Measurements from ENCODE around the gene GPR78.
"Not testable (repeated sequence)": the region's sequence is repeated elsewhere in the genome, so short reads cannot be mapped to it uniquely, and the experiment has no call there.

GPR78 gene

DNA sequence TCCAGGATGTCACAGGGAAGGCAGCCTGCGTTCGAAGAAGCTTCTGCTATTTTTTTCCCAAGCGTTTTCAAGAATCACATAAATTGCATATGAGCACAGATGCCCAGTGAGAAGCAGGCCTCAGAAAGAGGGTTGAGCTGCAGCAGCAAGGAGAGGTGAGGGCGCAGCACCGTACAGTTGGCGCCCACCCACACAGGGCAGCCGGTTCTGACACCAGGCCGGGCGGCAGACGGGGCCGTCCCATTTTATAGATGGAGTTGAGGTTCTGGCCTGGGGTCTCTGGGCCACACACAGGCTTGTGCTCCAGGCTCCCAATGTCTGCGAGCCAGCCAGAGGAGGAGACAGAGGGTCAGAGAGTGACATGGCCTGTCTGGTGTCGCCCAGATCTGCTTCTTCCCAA, 35.2 kb downstream of the GPR78 start:
- no peak overlapping the region for H3K4me3 ChIP-seq (ENCODE audit: low read depth, low read length)
- TF ChIP-seq, protein P1, sequence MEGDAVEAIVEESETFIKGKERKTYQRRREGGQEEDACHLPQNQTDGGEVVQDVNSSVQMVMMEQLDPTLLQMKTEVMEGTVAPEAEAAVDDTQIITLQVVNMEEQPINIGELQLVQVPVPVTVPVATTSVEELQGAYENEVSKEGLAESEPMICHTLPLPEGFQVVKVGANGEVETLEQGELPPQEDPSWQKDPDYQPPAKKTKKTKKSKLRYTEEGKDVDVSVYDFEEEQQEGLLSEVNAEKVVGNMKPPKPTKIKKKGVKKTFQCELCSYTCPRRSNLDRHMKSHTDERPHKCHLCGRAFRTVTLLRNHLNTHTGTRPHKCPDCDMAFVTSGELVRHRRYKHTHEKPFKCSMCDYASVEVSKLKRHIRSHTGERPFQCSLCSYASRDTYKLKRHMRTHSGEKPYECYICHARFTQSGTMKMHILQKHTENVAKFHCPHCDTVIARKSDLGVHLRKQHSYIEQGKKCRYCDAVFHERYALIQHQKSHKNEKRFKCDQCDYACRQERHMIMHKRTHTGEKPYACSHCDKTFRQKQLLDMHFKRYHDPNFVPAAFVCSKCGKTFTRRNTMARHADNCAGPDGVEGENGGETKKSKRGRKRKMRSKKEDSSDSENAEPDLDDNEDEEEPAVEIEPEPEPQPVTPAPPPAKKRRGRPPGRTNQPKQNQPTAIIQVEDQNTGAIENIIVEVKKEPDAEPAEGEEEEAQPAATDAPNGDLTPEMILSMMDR (IDR thresholded peaks at IDR 0.05; ENCODE audit: control insufficient read depth, extremely low read depth, insufficient read depth) = no peak
- DNase-seq (ENCODE audit: low read depth) = no peak

DNA sequence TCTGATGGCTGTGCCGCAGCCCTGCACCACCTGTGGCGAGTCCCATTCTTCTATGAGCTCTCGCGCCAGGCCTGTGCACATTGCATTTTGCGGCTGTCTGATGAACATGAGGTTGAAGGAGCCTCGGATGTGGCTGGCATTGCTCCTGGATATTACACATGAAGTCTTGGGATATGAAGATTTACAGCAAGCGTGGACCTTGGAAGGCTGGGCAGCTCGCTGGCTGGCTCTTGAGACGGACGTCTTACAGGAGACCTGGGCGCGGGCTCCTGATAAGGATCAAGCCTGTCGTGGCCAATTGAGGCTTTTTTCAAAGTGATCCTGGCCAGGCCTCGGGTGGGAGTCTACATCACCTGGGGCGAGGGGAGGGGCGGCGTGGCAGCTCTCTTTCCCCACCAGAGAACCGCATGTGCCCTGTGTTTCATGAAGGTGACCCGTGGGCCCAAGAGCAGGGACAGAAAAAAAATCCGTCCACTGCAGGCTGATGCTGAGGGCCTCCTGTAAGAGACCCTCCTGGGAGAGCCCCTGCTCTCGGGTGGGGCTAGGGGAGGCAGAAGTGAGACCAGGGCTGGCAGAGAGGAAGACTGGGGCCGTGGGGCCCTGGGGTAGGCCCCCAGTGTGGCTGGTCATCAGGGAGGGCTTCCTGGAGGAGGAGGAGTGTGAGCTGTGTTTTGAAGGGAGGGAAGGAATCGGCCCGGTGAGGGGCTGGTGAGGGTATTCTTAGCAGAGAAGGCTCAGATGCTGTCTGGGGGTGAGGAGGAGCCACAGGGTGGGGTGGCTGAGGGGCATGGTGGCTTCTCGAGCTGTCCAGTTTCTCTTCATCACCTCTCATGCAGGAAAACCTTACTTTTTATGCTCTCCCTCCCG, 36.0 kb downstream of the GPR78 start:
- DNase-seq (ENCODE audit: low read depth) = no peak
- TF ChIP-seq, protein P1 (IDR thresholded peaks at IDR 0.05; ENCODE audit: control insufficient read depth, extremely low read depth, insufficient read depth) = no peak
- H3K4me3 ChIP-seq (ENCODE audit: low read depth, low read length) = no peak overlapping the region

DNA sequence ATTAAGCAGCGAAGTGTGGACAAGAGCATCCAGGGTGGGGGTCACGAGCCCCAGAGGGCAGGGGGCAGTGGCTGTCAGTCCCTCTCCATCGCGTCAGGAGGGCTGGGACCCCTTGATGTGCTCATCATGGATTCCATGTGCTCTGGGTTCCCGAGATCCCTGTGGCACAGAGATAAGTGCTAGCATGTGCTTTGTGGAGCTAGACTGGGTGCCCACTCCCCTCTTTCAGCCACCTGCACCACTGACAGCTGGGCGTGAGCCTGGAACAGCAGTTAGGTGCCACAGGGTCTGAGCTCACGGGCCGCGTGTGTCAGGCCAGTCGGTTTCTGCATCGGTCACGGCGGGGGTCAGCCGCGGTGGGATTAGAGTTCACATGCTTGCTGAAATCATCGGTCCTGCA, 36.6 kb downstream of the GPR78 start:
- TF ChIP-seq, protein P1 (IDR thresholded peaks at IDR 0.05; ENCODE audit: control insufficient read depth, extremely low read depth, insufficient read depth) = no peak
- H3K4me3 ChIP-seq (ENCODE audit: low read depth, low read length) = no peak overlapping the region
- no peak for DNase-seq (ENCODE audit: low read depth)

DNA sequence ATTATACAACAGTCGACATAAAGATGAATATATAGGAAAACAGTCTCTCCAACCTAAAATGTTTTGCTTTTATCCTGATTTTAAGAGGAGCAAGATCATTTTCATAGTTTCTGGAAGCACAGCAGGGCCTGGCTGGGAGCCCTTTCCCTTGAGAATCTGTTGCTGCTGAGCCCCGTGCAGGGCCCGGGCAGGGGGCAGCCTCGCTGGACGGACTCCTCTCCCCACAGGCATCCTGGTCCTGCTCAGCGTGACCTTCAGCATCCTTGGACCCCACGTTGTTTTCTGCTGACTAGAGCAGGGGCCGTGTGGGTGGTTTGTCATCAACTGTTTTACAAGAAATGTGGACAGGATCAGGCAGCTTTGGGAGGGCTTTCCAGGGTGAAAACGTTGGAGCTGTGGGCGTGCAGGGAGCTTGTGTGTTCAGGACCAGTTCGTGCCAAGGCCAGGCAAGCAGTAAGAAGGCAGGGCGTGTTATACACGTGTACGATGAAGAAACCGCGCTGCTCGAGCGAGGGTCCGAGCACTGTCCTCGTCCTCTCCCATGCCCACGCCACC, 37.4 kb downstream of the GPR78 start:
- H3K4me3 ChIP-seq (ENCODE audit: low read depth, low read length) = no peak overlapping the region
- DNase-seq (ENCODE audit: low read depth) = no peak
- TF ChIP-seq, protein P1 (IDR thresholded peaks at IDR 0.05; ENCODE audit: control insufficient read depth, extremely low read depth, insufficient read depth) = no peak

DNA sequence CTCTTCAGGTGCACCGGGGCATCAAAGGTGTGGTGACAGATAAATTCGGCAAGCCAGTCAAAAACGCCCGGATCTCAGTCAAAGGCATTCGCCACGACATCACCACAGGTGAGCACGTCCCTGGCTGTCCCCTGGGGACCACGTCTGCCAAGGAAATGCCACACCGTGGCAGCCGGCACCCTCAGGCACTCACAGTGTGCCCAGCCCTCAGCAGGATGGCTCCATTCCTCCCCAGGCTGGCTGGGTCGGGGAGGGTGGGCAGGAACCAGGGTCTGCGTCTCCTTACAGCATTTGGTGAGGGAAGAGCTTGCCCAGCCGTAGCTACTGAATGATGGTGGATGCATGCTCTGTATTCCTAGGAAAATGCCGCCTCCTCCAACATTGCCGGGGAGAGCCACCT, 38.2 kb downstream of the GPR78 start:
- TF ChIP-seq, protein P1 (IDR thresholded peaks at IDR 0.05; ENCODE audit: control insufficient read depth, extremely low read depth, insufficient read depth) = no peak
- H3K4me3 ChIP-seq (ENCODE audit: low read depth, low read length) = no peak overlapping the region
- DNase-seq (ENCODE audit: low read depth) = no peak

DNA sequence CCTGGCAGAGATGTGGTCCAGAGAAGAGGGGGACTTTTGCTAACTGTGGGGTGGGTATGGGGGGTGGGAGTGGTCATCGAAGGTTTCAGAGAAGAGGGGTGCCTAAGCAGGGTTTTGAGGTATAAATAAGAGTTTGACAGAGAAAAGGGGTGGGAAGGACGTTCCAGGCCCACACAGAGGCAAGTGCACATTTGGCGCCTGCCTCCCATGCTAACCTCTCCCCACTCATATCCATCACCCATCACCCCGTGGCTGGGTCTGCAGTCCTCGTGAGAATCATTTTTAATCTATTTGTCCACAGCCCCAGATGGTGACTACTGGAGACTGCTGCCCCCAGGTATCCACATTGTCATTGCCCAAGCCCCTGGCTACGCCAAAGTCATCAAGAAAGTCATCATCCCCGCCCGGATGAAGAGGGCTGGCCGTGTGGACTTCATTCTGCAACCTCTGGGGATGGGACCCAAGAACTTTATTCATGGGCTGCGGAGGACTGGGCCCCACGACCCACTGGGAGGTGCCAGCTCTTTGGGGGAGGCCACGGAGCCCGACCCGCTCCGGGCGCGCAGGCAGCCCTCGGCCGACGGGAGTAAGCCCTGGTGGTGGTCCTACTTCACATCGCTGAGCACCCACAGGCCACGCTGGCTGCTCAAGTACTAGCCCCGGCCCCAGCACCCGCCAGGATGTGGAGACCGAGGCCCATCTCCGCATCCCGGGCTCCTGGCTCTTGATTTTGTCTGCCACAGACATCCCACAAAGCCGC, 38.9 kb downstream of the GPR78 start:
- no peak for DNase-seq (ENCODE audit: low read depth)
- TF ChIP-seq, protein P1 (IDR thresholded peaks at IDR 0.05; ENCODE audit: control insufficient read depth, extremely low read depth, insufficient read depth) = no peak
- H3K4me3 ChIP-seq (ENCODE audit: low read depth, low read length) = no peak overlapping the region

DNA sequence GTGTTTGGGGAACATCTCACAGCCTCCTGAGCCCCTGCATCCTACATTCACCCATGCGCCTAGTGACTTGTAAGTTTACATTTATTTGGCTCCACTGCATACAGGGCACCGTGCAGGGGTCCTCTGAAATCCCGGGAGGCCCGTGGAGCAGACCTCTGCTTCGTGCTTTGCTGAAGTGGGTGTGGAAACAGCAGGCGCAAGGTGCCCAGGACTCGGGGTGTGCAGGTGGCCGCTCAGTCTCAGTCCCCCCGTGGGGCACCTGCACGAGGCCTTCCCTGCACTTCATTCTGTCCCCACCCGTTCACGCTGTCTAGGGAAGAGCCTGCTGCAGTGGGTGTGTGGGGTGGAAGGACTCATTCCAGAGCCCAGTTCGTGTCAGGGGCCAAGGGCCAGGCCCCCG, 40.9 kb downstream of the GPR78 start:
- not testable (repeated sequence) for H3K4me3 ChIP-seq (ENCODE audit: low read depth, low read length); DNase-seq (ENCODE audit: low read depth)

DNA sequence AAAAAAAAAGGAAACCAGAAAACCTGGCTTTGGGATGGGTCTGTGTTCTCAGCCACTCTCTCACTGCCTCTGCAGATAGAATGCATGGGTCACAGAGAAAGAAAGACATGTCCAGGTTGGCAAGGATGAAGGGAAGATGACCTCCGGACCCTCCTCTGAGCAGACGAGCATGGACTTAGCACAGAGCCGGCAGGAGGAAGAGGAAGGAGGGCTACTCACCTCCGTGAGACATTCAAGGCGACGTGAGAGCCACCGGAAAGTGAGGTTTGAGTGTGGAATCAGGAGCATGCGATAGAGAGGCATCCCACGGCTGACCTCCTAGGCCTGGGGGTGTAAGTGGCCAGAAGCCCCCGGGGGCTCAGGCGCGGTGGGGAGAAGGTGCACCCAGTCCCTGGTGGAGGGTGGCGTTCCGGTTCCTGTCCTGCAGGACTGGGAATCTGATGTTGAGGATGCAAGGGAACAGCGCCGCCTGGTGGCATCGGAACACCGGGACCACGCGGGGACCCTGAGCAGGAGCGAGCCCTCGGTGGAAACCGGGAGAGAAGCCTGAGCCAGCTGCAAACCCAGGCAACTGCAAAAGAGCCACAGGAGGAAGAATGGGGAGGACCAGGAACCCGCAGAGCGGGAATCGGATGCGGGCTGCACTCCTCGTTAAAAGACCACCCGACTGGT, 44.5 kb downstream of the GPR78 start:
- DNase-seq (ENCODE audit: low read depth); H3K4me3 ChIP-seq (ENCODE audit: low read depth, low read length): not testable (repeated sequence)

DNA sequence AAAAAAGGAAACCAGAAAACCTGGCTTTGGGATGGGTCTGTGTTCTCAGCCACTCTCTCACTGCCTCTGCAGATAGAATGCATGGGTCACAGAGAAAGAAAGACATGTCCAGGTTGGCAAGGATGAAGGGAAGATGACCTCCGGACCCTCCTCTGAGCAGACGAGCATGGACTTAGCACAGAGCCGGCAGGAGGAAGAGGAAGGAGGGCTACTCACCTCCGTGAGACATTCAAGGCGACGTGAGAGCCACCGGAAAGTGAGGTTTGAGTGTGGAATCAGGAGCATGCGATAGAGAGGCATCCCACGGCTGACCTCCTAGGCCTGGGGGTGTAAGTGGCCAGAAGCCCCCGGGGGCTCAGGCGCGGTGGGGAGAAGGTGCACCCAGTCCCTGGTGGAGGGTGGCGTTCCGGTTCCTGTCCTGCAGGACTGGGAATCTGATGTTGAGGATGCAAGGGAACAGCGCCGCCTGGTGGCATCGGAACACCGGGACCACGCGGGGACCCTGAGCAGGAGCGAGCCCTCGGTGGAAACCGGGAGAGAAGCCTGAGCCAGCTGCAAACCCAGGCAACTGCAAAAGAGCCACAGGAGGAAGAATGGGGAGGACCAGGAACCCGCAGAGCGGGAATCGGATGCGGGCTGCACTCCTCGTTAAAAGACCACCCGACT, 50.2 kb downstream of the GPR78 start:
- not testable (repeated sequence) for H3K4me3 ChIP-seq (ENCODE audit: low read depth, low read length); DNase-seq (ENCODE audit: low read depth)

DNA sequence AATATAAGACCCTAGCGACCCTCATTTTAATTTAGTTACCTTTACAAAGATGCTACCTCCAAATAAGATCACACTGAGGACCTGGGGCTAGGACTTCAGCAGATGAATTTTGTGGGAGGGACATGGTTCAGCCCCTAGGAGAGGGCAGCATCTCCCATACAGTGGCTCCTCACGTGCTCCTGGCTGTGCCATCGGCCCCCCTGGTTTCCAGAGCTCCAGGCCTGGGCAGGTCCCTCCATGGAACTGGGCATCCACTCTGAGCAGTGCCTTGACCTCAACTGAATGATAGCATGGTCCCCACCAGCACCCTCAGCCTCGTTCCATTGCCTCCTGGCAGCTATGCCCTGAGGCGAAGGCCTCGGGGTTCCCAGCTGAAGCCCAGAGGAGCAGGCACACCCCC, 51.7 kb downstream of the GPR78 start:
- DNase-seq (ENCODE audit: low read depth); H3K4me3 ChIP-seq (ENCODE audit: low read depth, low read length): not testable (repeated sequence)
